Naive B cell (primary cell): Measurements from ENCODE around the gene TCP11. TPM values are rescaled to one million over a fixed set of nuclear protein-coding genes. Genes with fewer than 3 reads are reported as not detected.

Source experiments
- ATAC-seq, 2 donors: fragments of 150-1000 bp; cut with Tn5 transposase; 2 replicates each; pipeline ENCODE4 v1.10.0; 2021; ENCODE audit warnings: low read depth in 2 of 2, mild to moderate bottlenecking in 2 of 2, moderate library complexity in 2 of 2
- DNase-seq: peaks from one replicate; pipeline ENCODE4 v3.0.0; 2022
- H3K27ac Mint-ChIP-seq, 6 donors: one replicate each; pipeline ENCODE4 v1.8.0; 2020 to 2022; ENCODE audit warnings: mild to moderate bottlenecking in 6 of 6, mixed read lengths in 6 of 6, moderate library complexity in 5 of 6, inconsistent platforms in 2 of 6
- H3K27me3 Mint-ChIP-seq, 3 donors: one replicate each; pipeline ENCODE4 v1.8.0; 2021 to 2022; ENCODE audit warnings: mixed read lengths in 3 of 3, mild to moderate bottlenecking in 1 of 3
- H3K36me3 Mint-ChIP-seq, 2 donors: one replicate each; pipeline ENCODE4 v1.8.0; 2020 to 2022; ENCODE audit warnings: mixed read lengths in 2 of 2, inconsistent platforms in 1 of 2, mild to moderate bottlenecking in 1 of 2
- H3K4me1 Mint-ChIP-seq, 3 donors: one replicate each; pipeline ENCODE4 v1.8.0; 2020 to 2022; ENCODE audit warnings: mixed read lengths in 3 of 3, inconsistent platforms in 1 of 3, mild to moderate bottlenecking in 1 of 3, moderate library complexity in 1 of 3
- H3K4me3 Mint-ChIP-seq, 8 donors: one replicate each; pipeline ENCODE4 v1.8.0; 2020 to 2022; ENCODE audit warnings: mild to moderate bottlenecking in 8 of 8, mixed read lengths in 8 of 8, moderate library complexity in 8 of 8, inconsistent platforms in 2 of 8
- H3K9me3 Mint-ChIP-seq, 7 donors: one replicate each; pipeline ENCODE4 v1.8.0; 2020 to 2022; ENCODE audit warnings: mixed read lengths in 7 of 7, mild to moderate bottlenecking in 5 of 7, inconsistent platforms in 2 of 7, moderate library complexity in 1 of 7
- polyA plus RNA-seq, 6 donors: library from polyadenylated mRNA; unstranded; fragments of 300-500 nt; fragmentation: Illumina TruSeq; gene quantifications; one replicate each; pipeline ENCODE4 v1.2.3, GENCODE V29; 2021; ENCODE audit warnings: low read depth in 6 of 6

The TCP11 gene
- not detected for polyA plus RNA-seq

- H3K36me3 Mint-ChIP-seq = no peaks in the 10 kb centered on the region
- H3K9me3 Mint-ChIP-seq = no peaks in the 10 kb centered on the region
- peak within 1 kb of the TSS in 4 of 6 donors; percentile 51 to 78 (median 62) for H3K27ac Mint-ChIP-seq
- peak; percentile 34 to 68 for ATAC-seq
- peaks cover 10 to 13% (median 12%) of the 10 kb centered on the region in 3 donors for H3K4me1 Mint-ChIP-seq
- no peak for DNase-seq
- H3K4me3 Mint-ChIP-seq = peak within 1 kb of the TSS in 6 of 8 donors; percentile 56 to 81 (median 68)
- peaks cover 18 to 29% (median 20%) of the 10 kb centered on the region in 3 donors for H3K27me3 Mint-ChIP-seq
Observed at GRCh38 chr6:35141007-35141655, at the start of gene TCP11. TCP11 (minus strand) TSS chr6:35141339; CDS start chr6:35140870, 469 bp downstream.

- Mint-ChIP-seq H3K4me3 (no peak overlapping the region), H3K27me3 (peaks cover 14 to 47% (median 23%) of the 10 kb centered on the region in 3 donors), H3K36me3 (no peaks in the 10 kb centered on the region), H3K4me1 (no peaks in the 10 kb centered on the region), H3K9me3 (no peaks in the 10 kb centered on the region), H3K27ac (no peak overlapping the region)
- ATAC-seq = no peak
- DNase-seq = no peak
Observed at GRCh38 chr6:35190306-35190705, 49.2 kb upstream of the TCP11 start.

GRCh38 chr6:35188886-35189285 lies 47.7 kb upstream of the TCP11 start:
- Mint-ChIP-seq H3K27ac (no peak overlapping the region), H3K27me3 (peaks cover 14 to 53% (median 36%) of the 10 kb centered on the region in 3 donors), H3K36me3 (no peaks in the 10 kb centered on the region), H3K9me3 (no peaks in the 10 kb centered on the region), H3K4me1 (no peaks in the 10 kb centered on the region), H3K4me3 (no peak overlapping the region)
- ATAC-seq (no peak), DNase-seq (no peak)

GRCh38 chr6:35186571-35186970 lies 45.4 kb upstream of the TCP11 start:
- no peak overlapping the region for H3K27ac Mint-ChIP-seq
- peaks cover 25 to 54% (median 48%) of the 10 kb centered on the region in 3 donors for H3K27me3 Mint-ChIP-seq
- peaks cover 0 to 4% (median 0%) of the 10 kb centered on the region in 3 donors for H3K4me1 Mint-ChIP-seq
- H3K9me3 Mint-ChIP-seq = no peaks in the 10 kb centered on the region
- ATAC-seq = no peak
- peaks cover 0 to 7% of the 10 kb centered on the region in 2 donors for H3K36me3 Mint-ChIP-seq
- no peak for DNase-seq
- H3K4me3 Mint-ChIP-seq = no peak overlapping the region

GRCh38 chr6:35185971-35186370 lies 44.8 kb upstream of the TCP11 start:
- Mint-ChIP-seq H3K27me3 (peaks cover 25 to 48% (median 42%) of the 10 kb centered on the region in 3 donors), H3K36me3 (peaks cover 0 to 7% of the 10 kb centered on the region in 2 donors)
- ATAC-seq = no peak

GRCh38 chr6:35185302-35185681 lies 44.2 kb upstream of the TCP11 start:
- Mint-ChIP-seq H3K4me1 (peaks cover 0 to 4% (median 0%) of the 10 kb centered on the region in 3 donors), H3K36me3 (peaks cover 0 to 7% of the 10 kb centered on the region in 2 donors), H3K27me3 (peaks cover 25 to 43% (median 37%) of the 10 kb centered on the region in 3 donors), H3K4me3 (no peak overlapping the region), H3K9me3 (no peaks in the 10 kb centered on the region), H3K27ac (no peak overlapping the region)
- ATAC-seq (no peak), DNase-seq (no peak)

More at GRCh38 chr6:35185971-35186370, 44.8 kb upstream of the TCP11 start:
- Mint-ChIP-seq H3K27ac (no peak overlapping the region), H3K4me1 (peaks cover 0 to 4% (median 0%) of the 10 kb centered on the region in 3 donors), H3K9me3 (no peaks in the 10 kb centered on the region), H3K4me3 (no peak overlapping the region)
- no peak for DNase-seq

- no peak for DNase-seq
- Mint-ChIP-seq H3K4me1 (peaks cover 0 to 4% (median 0%) of the 10 kb centered on the region in 3 donors), H3K27me3 (peaks cover 25 to 43% (median 37%) of the 10 kb centered on the region in 3 donors), H3K9me3 (no peaks in the 10 kb centered on the region), H3K4me3 (no peak overlapping the region), H3K27ac (peak overlapping the region in 1 of 6 donors; percentile 27), H3K36me3 (peaks cover 0 to 7% of the 10 kb centered on the region in 2 donors)
- no peak for ATAC-seq
Observed at GRCh38 chr6:35184580-35185301, 43.6 kb upstream of the TCP11 start.

- Mint-ChIP-seq H3K27me3 (peaks cover 25 to 43% (median 37%) of the 10 kb centered on the region in 3 donors), H3K9me3 (no peaks in the 10 kb centered on the region), H3K4me1 (peaks cover 0 to 4% (median 0%) of the 10 kb centered on the region in 3 donors), H3K36me3 (peaks cover 0 to 7% of the 10 kb centered on the region in 2 donors), H3K4me3 (no peak overlapping the region), H3K27ac (no peak overlapping the region)
- no peak for DNase-seq
- ATAC-seq = no peak
Observed at GRCh38 chr6:35183935-35184334, 42.8 kb upstream of the TCP11 start.

- Mint-ChIP-seq H3K9me3 (no peaks in the 10 kb centered on the region), H3K4me1 (peaks cover 0 to 4% (median 0%) of the 10 kb centered on the region in 3 donors), H3K36me3 (peaks cover 0 to 7% of the 10 kb centered on the region in 2 donors), H3K4me3 (no peak overlapping the region), H3K27ac (no peak overlapping the region), H3K27me3 (peaks cover 25 to 42% (median 37%) of the 10 kb centered on the region in 3 donors)
- ATAC-seq (no peak), DNase-seq (no peak)
Observed at GRCh38 chr6:35183281-35183680, 42.1 kb upstream of the TCP11 start.

- Mint-ChIP-seq H3K4me1 (peaks cover 0 to 4% (median 0%) of the 10 kb centered on the region in 3 donors), H3K4me3 (no peak overlapping the region), H3K27me3 (peaks cover 26 to 30% (median 30%) of the 10 kb centered on the region in 3 donors), H3K27ac (no peak overlapping the region), H3K9me3 (no peaks in the 10 kb centered on the region), H3K36me3 (peaks cover 0 to 7% of the 10 kb centered on the region in 2 donors)
- ATAC-seq = no peak
- DNase-seq = no peak
Observed at GRCh38 chr6:35181933-35182612, 40.9 kb upstream of the TCP11 start.

GRCh38 chr6:35181308-35181932 lies 40.3 kb upstream of the TCP11 start:
- no peak for ATAC-seq
- Mint-ChIP-seq H3K9me3 (no peaks in the 10 kb centered on the region), H3K36me3 (peaks cover 0 to 7% of the 10 kb centered on the region in 2 donors), H3K27ac (peak overlapping the region in 1 of 6 donors; percentile 26), H3K4me3 (no peak overlapping the region), H3K4me1 (peaks cover 0 to 4% (median 0%) of the 10 kb centered on the region in 3 donors), H3K27me3 (peaks cover 24 to 29% (median 29%) of the 10 kb centered on the region in 3 donors)
- no peak for DNase-seq

GRCh38 chr6:35179901-35180535 lies 38.9 kb upstream of the TCP11 start:
- ATAC-seq (no peak), DNase-seq (no peak)
- peaks cover 0 to 7% of the 10 kb centered on the region in 2 donors for H3K36me3 Mint-ChIP-seq
- no peak overlapping the region for H3K4me3 Mint-ChIP-seq
- H3K9me3 Mint-ChIP-seq = no peaks in the 10 kb centered on the region
- H3K4me1 Mint-ChIP-seq = peaks cover 0 to 4% (median 0%) of the 10 kb centered on the region in 3 donors
- H3K27ac Mint-ChIP-seq = peak overlapping the region in 1 of 6 donors; percentile 55
- peaks cover 19 to 33% (median 24%) of the 10 kb centered on the region in 3 donors for H3K27me3 Mint-ChIP-seq
